SK-MEL-5 (cell line): ENCODE results near the gene RAB5B. TPM values are rescaled to one million over a fixed set of nuclear protein-coding genes. Genes with fewer than 3 reads are reported as not detected.
A peak's percentile ranks its signal among the peaks of the same experiment; 100 is the strongest.
"Not testable (repeated sequence)": the region's sequence is repeated elsewhere in the genome, so short reads cannot be mapped to it uniquely, and the experiment has no call there.

Experiments used
- DNase-seq: peaks from one replicate; pipeline ENCODE4 v3.0.0-alpha.2; 2016; ENCODE audit warnings: low read depth, low spot score
- in situ Hi-C: cut with HindIII; loops from 2 replicates; pipeline ENCODE4 v1.10.0; 2016; ENCODE audit warnings: low sequenced_read_pairs, high pct_unique_total_duplicates, low pct_unique_long_range_greater_than_20kb
- total RNA-seq: library from RNA; depleted of rRNA; stranded (reverse); fragments of >200 nt; shearing (Covaris generic); gene quantifications from 2 replicates; pipeline ENCODE4 v1.2.3, GENCODE V29; 2014

The RAB5B gene
- total RNA-seq, 1 experiment from 2014 or later = 175 TPM

- peak; percentile 53 for DNase-seq
- in situ Hi-C loops = no loop called here
Observed at GRCh38 chr12:55972911-55973598, 823 bp upstream of the RAB5B start.

DNA sequence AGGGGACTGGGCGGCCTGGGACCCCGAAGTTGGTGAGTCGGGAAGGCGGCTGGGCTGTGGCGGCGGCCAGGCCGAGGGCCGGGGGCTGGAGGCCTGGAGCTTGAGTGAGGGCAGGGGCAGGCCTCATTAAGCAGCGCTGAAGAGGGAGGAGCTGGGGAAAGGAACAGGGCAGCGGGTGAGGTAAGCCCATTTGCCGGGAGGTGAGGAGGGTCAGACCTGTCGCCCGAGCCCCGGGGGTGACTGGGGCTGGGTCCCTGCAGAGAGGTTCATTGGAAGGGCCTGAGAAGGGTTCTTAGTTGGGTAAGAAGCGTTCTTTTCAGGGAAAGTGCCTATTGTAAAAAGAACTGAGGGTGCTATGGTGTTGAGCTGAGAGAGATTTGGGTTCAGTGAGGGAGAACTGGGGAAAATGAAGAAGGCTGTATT is 441 bp downstream of the RAB5B start:
- in situ Hi-C loops = no loop called here
- peak; percentile 55 for DNase-seq

GRCh38 chr12:55978393-55978792 is 4.5 kb downstream of the RAB5B start:
- no peak for DNase-seq
- in situ Hi-C loops = no loop called here

- in situ Hi-C loops = no loop called here
- DNase-seq = no peak
Observed at GRCh38 chr12:55979069-55979468, 5.2 kb downstream of the RAB5B start.

DNA sequence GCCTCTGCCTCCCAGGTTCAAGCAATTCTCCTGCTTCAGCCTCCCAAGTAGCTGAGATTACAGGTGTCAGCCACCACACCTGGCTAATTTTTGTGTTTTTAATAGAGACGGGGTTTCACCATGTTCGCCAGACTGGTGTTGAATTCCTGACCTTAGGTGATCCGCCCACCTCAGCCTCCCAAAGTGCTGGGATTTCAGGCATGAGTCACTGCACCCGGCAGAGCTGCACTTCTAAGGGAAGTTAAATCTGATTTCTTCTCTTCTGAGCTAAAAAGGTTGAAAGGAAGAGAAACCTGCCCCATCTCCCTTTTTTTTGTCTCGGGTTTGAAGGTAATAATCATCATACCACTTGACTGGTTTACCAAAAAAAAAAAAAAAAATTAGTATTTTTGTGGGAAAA is 8.0 kb downstream of the RAB5B start:
- in situ Hi-C loops, DNase-seq: not testable (repeated sequence)

GRCh38 chr12:55982319-55982936 is 8.6 kb downstream of the RAB5B start:
- no peak for DNase-seq
- in situ Hi-C loops = no loop called here

- DNase-seq = no peak
- in situ Hi-C loops = no loop called here
Observed at GRCh38 chr12:55983232-55983842, 9.5 kb downstream of the RAB5B start.

DNA sequence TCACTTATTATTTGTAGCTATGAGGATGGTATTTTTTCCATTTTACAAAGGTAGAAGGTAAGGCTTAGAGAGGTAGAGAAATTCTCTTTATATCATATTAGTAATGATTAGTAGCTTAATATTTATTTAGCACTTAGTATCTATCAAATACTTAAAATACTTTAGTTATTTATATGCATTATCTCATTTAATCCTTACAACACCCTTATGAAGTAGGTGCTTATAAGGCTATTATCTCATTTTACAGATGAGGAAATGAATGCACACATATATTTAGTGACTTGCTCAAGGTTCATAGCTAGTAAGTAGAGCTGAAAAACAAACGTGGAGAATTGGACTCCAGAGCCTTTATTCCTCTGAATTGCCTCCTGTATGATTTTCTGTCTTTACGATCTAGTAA is 11.0 kb downstream of the RAB5B start:
- in situ Hi-C loops = no loop called here
- no peak for DNase-seq

- in situ Hi-C loops = no loop called here
- no peak for DNase-seq
Observed at GRCh38 chr12:55985341-55985740, 11.5 kb downstream of the RAB5B start.

DNA sequence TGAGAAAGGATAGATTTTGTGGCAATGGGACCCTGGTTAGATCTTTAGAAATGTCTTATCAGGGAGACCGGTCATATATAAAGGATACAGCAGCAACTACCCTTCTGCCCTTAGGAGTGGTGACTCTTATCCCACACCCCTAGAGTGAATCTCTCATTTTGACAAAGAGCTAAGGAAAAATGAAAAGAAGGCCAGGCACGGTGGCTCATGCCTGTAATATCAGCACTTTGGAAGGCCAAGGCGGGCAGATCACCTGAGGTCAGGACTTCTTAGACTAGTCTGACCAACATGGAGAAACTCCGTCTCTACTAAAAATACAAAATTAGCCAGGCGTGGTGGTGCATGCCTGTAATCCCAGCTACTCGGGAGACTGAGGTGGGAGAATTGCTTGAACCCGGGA is 12.1 kb downstream of the RAB5B start:
- DNase-seq, in situ Hi-C loops: not testable (repeated sequence)

DNA sequence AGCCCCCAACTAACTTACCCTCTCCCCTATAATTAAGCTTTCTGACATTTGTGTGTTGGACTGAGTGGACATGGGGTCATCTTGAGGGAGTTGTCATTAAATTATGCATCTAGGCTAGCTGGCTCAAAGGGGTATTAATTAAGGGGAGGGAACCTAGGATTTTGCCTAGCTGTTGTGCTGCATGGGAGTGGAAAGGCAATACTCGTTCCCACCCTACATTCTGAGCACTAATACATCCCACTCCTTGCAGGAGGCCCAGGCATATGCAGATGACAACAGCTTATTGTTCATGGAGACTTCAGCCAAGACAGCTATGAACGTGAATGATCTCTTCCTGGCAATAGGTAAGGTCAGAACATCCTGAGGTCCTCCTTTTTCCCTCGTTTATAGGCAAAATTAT is 17.2 kb downstream of the RAB5B start:
- in situ Hi-C loops = no loop called here
- no peak for DNase-seq

GRCh38 chr12:55993230-55993853 is 19.5 kb downstream of the RAB5B start:
- DNase-seq = no peak
- in situ Hi-C loops = no loop called here

DNA sequence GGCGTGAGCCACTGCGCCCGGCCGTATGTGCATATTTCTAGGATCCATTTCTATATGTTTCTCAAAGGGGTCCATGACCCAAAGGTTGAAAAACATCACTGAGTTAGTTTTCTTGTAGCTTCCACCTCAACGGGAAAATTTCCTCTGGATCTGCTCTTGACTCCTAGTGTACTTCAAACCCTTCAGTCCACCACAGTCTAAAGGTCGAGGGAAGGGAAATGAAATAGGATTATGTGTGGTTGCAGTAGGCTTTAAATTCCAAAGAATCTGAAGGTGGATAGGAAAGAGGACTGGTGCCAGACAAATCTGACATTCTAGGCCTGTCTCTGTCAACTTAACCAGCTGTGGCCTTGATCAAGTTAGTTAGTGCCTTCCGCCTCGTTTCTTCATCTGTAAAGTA is 21.5 kb downstream of the RAB5B start:
- no peak for DNase-seq

DNA sequence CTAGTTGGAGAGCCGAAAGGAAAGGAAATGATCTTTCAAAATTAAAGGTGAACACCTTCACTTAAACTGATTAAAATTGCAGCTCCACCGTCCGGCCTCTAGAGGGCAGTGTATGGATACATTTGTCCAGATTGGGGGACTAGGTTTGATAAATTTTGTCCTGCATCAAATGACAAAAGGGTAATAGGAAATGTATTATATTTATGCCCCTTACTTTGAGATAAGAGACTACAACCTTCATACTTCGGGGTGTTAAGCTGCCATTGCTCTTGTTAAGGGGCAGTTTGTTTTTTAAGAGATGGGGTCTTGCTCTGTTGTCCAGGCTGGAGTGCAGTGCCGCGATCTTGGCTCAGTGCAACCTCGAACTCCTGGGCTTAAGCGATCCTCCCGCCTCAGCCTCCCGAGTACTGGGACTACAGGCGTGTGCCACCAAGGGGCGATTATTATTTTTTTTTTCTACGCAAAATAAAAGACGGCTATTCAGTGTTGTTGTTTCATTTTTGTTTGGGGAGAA is 22.4 kb downstream of the RAB5B start:
- in situ Hi-C loops = no loop called here
- peak; percentile 75 for DNase-seq

More for the DNA sequence above, 21.5 kb downstream of the RAB5B start:
- in situ Hi-C loops = no loop called here

- in situ Hi-C loops = no loop called here
- peak; percentile 97 for DNase-seq
Observed at GRCh38 chr12:55996715-55997534, 23.0 kb downstream of the RAB5B start, which contains the start of gene SUOX. SUOX (plus strand) TSS chr12:55997276; CDS start chr12:56002222, 4,946 bp downstream.

GRCh38 chr12:55997535-55997859 is 23.6 kb downstream of the RAB5B start:
- in situ Hi-C loops = no loop called here
- DNase-seq = no peak

- in situ Hi-C loops, DNase-seq: not testable (repeated sequence)
Observed at GRCh38 chr12:55999522-55999921, 25.6 kb downstream of the RAB5B start.
